LHCN-M2 (cell line): Measurements from ENCODE around the gene PSMD6. TPM values are rescaled to one million over a fixed set of nuclear protein-coding genes. Genes with fewer than 3 reads are reported as not detected.
A peak's percentile ranks its signal among the peaks of the same experiment; 100 is the strongest.

Experiments
- DNase-seq: peaks from one replicate; pipeline ENCODE4 v3.0.0-alpha.2; 2012; ENCODE audit warnings: low read depth
- total RNA-seq: library from RNA; depleted of rRNA; stranded (reverse); fragments of >200 nt; gene quantifications from 2 replicates; pipeline ENCODE4 v1.2.3, GENCODE V29; 2014

Gene PSMD6
- total RNA-seq, 1 experiment from 2014 or later = 104 TPM

GRCh38 chr3:63979093-63979885 lies 44.0 kb downstream of the PSMD6 start:
- peak; percentile 77 for DNase-seq

- DNase-seq = no peak
Observed at GRCh38 chr3:63977893-63978292, 45.4 kb downstream of the PSMD6 start.

DNA sequence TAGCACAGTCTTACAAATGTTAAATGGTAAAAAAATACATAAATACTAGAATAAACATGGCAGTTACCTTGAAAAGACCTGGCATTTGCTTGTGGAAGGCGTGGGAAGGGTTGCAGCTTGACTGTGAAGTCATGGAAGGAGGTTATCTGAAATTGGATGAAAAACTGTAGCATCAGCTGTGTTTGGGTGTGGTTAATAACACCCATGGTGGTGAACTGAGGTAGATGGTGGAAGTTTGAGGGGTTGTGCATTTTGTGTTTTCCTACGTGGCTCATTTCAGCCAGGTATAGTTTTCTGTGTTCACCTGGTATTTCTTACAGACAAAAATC lies 46.5 kb downstream of the PSMD6 start:
- no peak for DNase-seq

DNA sequence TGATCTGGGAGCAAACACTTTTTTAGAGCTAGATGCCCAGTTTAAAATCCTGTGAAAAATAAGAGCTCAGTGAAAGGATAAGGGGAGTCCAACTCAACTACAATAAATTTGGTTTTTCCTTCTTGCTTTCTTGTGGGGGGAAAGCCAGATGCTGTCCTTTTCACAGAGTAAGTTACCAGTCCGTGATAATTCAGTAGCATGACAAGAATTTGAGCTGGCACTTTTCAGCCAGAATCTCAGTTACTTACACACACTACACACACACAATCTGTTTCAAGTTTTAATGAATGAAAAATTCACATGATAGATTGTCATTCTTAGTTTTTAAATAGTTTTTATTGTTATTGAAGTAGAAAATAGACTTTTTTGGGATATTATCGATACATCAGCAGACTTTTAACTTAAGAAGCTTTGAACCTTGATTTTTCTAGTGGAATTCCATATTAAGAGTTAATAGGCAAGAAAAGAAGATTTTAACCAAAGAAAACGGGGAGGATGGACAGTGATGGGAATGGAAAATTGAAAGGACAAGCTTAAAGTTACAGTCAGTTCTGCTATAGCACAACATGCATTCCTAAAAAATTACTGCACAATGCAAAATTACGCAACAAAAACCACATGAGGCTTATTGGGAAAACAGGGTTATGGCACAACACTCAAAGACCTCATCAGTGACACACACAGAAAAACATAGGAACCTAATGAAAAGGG lies 47.0 kb downstream of the PSMD6 start:
- DNase-seq = peak; percentile 96

- DNase-seq = peak; percentile 87
Observed at GRCh38 chr3:63975723-63976122, 47.6 kb downstream of the PSMD6 start.

GRCh38 chr3:63974451-63974850 lies 48.8 kb downstream of the PSMD6 start:
- peak; percentile 45 for DNase-seq

GRCh38 chr3:63973406-63973805 lies 49.9 kb downstream of the PSMD6 start:
- DNase-seq = no peak

DNA sequence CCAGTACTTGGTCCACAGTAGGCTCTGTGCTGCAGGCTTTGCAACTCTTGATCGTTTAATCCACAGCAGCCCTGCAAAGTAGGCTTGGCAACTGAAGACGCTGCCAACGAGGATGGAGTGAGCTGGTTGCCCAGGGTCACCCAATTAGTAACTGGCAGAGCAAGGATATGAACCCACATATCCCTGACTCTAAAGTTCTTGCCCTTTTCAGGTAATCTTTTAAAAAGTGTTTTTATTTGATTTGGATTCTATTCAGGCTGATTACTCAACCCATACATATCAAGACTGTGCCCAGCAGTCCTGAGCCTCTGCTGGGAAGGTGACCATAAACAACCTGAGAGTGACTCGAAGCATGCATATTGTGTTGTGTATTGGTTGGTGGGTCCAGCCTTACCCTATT lies 50.3 kb downstream of the PSMD6 start:
- no peak for DNase-seq

DNA sequence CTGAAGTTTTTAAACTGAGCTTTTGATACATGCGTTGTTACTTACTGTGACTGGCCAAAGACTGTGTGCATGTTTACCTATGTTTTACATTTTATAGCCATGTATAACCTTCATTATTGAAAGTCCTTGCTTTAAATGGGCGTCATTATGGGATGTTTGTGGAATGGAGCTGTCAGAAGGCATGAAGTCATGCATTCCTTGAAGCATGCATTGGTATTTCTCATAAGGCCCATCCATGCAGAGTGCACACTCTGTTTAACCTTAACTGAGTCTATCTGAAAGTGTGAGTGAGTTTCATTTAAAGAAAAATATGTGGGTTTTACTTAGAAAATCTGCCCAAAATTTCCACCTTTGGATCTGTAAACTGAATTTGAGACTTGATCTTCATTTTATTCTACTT lies 51.1 kb downstream of the PSMD6 start:
- no peak for DNase-seq

GRCh38 chr3:63970631-63971475 lies 52.4 kb downstream of the PSMD6 start:
- DNase-seq = no peak

GRCh38 chr3:63969876-63970275 lies 53.4 kb downstream of the PSMD6 start:
- DNase-seq = no peak

DNA sequence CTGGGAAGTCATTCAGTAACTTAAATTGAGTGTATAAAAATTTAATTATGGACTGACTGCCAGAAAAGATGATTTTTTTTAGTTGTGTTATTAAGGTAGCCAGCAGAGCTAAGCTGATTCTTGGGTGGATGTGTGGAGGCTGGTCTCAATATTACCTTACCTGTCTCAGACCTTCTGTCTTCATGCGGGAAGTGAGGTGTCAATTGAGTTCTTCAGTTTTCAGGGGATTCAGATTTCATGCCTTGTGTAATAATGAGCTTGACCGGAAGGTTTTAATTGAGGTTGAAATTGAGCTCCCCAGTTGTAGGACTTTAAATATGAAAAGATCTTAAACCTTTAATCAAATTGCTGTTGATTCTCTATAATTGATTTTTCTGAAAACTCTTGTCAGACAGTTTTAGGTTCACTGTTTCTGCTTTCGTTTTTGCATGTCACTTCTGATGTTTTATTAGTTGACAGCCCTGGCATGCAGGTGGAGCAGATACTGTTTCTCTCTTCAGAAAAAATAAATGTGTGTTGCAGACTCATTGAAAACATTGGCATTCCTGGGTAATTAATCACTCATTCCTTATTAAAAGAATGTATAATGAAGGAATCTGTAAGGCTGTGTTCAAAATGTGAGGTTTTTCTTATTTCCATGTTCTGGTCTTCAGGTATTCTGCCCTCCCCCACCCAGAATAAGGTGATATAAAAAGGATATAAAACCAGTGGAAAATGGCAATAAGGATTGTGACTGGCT lies 54.5 kb downstream of the PSMD6 start:
- no peak for DNase-seq

- DNase-seq = peak; percentile 56
Observed at GRCh38 chr3:63967675-63968611, 55.4 kb downstream of the PSMD6 start.

DNA sequence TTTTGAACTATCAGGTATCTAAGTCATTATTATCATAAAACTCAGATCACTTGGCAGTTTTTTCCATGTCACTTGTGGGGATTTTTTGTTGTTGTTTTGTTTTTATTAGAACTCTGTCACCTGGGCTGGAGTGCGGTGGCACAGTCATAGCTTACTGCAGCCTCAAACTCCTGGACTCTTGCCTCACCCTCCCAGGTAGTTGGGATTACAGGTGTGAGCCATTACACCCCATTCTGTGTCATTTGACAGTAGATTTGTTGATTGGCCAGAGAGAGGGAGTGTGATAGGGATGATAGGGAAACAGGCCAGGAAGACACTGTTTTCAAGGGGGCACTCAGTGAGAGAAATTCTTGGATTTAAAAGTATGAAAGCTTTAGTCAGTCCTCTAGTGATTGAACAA lies 56.4 kb downstream of the PSMD6 start:
- DNase-seq = no peak

GRCh38 chr3:63966007-63966406 lies 57.3 kb downstream of the PSMD6 start:
- no peak for DNase-seq

GRCh38 chr3:63964681-63965485 lies 58.4 kb downstream of the PSMD6 start:
- DNase-seq = no peak

DNA sequence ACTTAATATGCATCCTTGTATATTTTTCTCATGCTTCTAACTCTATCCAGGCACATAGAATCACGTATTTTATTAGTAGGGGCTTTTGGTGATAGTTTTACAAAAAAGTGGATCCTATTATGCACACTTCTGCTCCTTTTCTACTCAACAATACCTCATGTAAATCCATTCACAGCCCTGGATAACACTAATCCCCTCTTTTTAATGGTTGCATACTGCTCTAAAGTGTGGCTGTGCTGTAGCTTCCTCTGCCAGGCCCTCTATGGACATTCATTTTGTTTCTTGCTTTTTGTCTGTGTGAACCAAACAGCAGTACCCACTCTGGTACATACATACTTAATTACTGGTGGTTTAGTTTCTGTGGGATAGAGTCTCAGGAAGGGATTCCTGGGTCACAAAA lies 59.8 kb downstream of the PSMD6 start:
- DNase-seq = no peak

- peak; percentile 41 for DNase-seq
Observed at GRCh38 chr3:63961891-63962290, 61.4 kb downstream of the PSMD6 start.
